Putamen (tissue), 1 donor: ENCODE data around the gene DPH2.

Source experiments
- DNase-seq: peaks from one replicate; pipeline ENCODE4 v3.0.0-alpha.2; 2016; ENCODE audit warnings: low spot score

Gene DPH2

DNA sequence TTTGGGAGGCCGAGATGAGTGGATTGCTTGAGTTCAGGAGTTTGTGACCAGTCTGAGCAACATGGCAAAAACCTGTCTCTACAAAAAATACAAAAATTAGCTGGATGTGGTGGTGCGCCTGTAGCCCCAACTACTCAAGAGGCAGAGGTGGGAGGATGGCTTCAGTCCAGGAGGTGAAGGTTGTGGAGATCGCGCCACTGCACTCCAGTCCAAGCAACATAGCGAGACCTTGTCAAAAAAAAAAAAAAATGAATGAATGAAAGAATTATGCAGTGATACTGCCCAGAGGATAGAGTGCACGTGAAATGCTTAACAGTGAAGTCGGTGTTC is 429 bp upstream of the DPH2 start:
- DNase-seq: no peak

DNA sequence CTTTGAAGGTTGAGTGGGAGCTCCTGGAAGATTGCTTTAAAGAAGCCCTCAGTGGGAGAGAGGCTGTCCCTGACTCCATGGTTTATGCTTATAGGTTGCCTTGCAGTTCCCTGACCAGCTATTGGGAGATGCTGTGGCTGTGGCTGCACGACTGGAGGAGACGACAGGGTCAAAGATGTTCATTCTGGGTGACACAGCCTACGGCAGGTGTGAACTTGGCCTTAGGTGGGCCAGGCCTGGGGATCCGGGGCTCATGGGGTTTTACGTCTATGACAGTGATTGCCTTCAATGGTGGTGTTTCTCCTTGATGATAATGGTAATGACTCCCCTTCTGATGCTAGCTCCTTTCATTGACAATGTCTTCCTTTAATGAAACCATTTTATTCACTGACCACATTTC is 692 bp downstream of the DPH2 start:
- no peak for DNase-seq

DNA sequence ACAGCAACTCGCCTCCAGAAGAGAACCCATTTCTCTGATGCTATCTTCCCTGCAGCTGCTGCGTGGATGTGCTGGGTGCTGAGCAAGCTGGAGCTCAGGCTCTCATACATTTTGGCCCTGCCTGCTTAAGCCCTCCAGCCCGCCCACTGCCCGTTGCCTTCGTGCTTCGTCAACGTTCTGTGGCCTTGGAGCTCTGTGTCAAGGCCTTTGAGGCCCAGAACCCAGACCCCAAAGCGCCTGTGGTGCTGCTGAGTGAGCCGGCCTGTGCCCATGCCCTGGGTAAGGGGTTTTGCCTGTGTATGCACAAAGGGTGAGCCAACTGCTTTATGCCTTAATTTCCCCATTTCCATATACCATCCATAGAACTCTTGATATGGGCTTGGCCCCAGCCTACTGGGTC is 1.1 kb downstream of the DPH2 start:
- DNase-seq: no peak

DNA sequence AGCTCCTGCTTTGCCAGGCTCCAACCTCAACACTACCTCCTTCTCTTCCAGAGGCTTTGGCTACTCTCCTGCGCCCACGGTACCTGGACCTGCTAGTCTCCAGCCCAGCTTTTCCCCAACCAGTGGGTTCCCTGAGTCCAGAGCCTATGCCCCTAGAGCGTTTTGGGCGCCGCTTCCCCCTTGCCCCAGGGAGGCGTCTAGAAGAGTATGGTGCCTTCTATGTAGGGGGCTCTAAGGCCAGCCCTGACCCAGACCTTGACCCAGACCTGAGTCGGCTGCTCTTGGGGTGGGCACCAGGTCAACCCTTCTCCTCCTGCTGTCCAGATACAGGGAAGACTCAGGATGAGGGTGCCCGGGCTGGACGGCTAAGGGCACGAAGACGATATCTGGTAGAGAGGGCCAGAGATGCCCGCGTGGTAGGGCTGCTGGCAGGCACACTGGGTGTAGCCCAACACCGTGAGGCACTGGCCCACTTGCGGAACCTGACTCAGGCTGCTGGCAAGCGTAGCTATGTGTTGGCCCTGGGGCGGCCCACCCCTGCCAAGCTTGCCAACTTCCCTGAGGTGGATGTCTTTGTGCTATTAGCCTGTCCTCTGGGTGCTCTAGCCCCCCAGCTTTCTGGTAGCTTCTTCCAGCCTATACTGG is 1.6 kb downstream of the DPH2 start:
- no peak for DNase-seq

DNA sequence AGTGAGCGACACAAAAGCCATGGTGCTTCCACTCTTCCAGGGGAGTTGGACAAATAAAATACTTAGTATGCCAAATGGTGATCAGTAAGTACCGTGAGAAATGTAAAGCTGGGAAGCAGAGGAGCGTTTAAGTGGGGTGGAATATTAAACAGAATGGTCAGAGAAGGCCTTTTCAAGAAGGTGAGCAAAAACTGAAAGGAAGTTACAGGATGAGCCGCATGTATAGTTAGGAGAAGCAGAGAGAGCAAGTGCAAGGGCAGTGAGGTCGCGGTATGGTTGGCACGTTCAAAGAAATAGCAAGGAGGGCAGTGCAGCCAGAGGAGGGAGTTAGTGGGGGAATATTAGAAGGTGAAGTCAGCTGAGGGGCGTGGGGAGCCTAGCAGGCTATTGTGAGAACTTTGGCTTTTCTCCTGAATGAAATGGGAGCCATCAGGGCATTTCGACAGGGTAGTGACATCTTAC is 4.2 kb downstream of the DPH2 start:
- no peak for DNase-seq

DNA sequence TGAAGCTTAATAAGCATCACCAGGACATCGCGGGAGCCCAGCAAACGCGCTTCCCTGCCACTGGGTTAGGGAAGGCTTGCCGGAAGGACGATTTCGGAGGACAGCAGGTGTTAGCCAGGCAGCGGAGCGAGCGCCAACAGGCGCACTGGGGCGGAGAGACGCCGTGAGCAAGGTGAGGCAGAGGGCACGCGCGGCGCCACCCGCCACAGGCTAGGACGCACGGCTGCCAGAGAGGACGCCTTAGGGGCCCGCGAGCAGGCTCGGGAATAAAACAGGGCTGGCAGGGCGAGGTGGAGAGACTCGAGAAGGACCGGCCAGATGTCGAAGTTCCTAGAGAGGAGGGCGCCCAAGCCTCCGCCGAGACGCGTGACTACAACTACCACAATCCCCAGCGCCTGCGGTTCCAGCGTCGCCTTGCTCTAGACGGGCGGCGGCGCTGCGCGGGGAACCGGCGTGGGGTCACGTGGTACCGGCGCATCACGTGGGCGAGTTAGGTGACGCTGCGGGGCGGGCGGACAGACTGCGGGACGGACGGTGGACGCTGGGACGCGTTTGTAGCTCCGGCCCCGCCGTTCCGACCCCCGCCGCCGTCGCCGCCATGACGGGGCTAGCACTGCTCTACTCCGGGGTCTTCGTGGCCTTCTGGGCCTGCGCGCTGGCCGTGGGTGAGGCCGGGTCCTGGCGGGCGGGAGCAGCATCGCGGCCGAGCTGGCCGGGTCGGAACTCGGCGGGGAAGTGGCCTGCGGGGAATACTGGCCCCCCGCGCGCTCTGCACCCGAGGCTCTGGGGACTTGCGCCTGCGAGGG is 4.8 kb downstream of the DPH2 start, which contains the start of gene ATP6V0B:
Gene ATP6V0B (plus strand): TSS at position 518 of the 806 bp plus-strand sequence. CDS start 81 bp downstream, at position 599.
- peak; percentile 96 for DNase-seq

DNA sequence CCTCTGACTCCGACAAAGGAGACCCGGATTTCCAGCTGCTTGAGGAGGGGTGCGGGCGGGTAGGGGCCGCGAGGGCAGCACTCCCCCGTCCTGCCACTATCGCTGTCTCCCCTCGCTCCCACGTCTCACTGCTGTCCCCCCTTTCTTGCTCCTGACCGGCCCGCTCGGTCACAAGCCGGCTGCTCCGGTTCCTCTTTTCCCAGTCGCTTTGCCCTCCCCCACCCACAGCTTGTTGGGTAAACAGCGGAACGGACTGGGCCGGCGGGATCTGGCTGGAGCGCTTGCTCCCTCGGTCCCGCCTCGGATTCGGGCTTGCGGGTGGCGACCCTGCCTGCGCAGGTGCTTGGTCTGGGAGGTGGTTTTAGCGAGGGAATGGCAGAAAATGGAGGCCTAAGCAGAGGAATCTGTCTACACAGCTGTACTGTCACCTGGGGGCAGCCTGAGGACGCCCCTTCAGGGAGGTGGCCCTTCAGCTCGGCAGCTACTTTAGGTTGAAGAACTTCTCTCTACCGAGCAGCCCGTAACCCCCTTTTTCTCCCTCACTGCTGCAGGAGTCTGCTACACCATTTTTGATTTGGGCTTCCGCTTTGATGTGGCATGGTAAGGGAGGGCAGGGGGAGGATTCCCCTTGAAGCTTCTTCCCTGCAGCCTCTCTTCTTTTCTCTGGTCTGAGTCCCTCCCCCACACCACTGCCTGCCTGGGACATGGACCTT is 5.6 kb downstream of the DPH2 start:
- no peak for DNase-seq

DNA sequence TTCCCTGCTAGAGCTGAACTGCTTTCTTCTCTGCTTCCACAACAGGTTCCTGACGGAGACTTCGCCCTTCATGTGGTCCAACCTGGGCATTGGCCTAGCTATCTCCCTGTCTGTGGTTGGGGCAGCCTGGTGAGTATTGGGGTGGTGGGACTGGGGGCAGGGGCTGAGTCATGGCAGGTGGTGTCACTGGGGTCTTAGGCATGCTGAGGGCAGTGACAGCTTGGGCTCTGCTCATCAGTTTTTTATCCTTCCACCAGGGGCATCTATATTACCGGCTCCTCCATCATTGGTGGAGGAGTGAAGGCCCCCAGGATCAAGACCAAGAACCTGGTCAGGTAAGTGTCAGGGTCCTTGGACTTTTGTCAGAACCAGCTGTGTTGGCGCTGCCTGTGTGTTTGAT is 6.2 kb downstream of the DPH2 start:
- no peak for DNase-seq

DNA sequence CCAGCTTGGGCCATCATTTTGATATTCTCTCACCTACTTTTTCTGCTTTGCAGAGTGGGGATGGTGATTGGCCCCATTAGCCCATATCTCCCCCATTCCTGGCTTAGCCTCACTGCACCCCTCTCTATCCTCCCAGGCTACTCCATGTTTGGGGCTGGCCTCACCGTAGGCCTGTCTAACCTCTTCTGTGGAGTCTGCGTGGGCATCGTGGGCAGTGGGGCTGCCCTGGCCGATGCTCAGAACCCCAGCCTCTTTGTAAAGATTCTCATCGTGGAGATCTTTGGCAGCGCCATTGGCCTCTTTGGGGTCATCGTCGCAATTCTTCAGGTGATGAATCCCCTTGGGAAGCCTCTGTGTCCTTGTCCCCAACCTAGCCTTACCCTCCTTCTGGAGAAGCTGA is 7.1 kb downstream of the DPH2 start:
- no peak for DNase-seq

DNA sequence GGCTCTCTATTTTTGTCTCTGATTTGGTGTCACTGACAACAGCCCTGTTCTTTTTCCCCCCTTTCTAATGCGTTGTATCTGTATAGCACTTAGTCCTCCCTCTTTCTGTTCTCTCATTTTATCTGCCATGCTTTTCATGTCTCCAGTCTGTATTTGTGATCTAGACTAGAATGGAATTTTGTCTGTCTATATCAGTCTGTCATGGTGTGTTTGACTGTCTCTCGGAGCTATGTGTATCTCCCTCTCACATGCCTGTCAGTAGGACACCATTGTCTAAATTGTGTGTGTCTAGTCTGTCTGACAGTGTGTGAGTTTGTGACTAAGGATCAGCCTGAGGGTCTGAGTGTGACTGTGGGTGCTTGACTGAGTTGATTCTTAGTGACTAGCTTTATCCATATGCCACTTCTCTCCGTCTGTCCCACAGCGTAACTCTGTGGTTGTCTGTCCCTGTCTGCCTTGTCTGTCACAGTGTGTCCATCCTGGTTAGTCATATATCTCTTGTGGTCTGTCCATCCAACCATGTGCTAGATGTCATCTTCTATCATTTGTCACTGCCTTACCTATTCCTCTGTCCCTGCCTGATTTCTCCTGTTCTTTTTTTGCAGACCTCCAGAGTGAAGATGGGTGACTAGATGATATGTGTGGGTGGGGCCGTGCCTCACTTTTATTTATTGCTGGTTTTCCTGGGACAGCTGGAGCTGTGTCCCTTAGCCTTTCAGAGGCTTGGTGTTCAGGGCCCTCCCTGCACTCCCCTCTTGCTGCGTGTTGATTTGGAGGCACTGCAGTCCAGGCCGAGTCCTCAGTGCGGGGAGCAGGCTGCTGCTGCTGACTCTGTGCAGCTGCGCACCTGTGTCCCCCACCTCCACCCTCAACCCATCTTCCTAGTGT is 7.8 kb downstream of the DPH2 start:
- DNase-seq: no peak

DNA sequence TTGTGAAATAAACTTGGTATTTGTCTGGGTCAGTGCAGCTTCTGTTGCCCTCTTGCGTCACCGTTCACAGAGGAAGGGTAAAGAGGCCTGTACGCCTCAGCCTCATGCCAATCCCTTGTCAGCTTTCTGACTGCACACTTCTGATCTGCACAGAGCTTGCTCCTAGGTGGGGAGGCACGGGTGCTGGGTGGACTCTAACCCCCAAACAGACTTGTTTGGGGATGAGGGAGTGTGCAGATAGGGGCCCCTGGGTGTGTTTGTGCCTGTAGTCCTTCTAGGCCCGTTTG is 8.4 kb downstream of the DPH2 start:
- DNase-seq: no peak

DNA sequence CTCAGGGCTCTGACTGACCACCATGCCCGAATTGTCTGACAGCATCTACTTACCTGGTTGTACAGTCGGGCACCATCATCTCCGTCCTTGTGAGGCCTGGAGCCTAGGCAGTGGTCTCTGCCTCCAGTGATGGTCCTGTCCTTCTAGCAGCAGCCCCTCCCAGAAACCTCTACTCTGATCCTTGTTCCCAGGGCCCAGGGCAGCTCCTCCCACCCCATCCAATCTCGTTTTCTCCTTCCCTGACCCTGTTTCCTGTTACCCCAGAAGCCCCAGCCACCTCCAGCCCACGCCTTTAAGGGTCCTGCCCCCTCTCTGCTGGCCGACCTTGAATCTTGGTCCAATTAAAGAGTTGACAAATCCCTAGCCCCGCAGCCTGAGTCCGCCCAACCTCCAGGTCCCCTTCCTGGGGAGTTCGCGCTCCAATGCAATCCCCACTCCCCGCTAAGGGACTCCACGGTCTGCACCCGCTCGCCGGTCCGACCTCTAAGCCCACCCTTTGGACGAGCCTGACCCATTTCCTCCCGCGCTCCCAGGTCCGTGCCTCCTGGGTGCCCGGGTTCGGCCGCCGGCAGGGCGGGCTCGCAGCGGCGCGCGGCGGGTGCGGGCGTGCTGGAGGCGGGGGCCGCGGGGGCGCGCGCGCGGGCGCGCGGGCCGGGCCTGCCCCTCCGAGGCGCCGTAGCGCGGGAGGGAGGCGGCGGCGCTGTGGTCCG is 8.9 kb downstream of the DPH2 start, which contains the start of gene B4GALT2:
Gene B4GALT2 (plus strand): TSS at position 660 of the 710 bp plus-strand sequence. CDS start 1,951 bp downstream, outside the sequence.
- DNase-seq: peak; percentile 53

DNA sequence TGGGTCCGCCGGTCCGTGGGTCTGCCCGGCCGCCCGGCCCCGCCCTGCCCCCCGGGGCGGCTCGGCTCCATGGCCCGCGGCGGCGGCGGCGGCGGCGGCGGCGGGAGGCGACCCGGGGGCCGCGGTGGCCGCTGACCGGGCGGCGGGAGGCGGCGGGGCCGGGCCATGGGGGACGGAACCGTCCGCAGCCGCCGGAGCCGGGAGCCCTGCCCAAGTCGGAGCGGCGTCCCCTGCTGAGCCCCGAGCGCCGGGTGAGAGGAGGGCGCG is 9.4 kb downstream of the DPH2 start:
- no peak for DNase-seq

DNA sequence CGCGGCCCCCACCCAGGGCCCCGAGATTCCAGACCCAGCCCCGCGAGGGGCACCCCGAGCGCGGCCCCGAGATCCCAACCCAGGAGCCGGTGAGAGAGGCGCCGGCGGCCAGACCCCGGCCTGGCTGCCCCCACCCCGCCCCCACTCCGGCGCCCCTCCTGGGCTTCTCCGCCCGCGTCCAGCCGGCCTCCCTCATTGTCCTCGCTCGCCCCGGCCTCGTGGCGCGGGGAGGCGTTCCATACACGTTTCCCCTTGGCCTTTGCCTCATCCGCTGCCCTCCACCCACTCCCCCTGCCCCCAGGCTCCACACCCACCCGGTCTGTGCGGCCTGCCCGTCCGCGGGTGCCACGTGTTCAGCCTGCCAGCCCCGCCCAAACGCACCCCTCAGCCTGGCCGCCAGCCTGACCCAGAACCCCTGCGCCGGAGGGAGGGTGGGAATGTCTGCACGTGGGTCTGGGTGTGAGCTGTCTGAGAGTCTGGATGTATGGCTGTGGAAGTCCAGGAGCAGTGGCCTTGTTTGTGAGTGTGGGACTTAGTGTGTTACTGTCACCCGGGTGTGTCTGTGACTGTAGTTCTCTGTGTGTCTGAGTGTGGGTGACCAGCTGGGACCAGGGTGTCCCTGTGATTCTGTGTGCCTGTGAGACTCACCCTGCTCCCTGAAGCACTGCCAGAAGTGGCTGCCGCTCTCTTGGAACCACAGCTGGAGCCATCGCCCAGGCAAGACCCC is 9.9 kb downstream of the DPH2 start:
- no peak for DNase-seq

DNA sequence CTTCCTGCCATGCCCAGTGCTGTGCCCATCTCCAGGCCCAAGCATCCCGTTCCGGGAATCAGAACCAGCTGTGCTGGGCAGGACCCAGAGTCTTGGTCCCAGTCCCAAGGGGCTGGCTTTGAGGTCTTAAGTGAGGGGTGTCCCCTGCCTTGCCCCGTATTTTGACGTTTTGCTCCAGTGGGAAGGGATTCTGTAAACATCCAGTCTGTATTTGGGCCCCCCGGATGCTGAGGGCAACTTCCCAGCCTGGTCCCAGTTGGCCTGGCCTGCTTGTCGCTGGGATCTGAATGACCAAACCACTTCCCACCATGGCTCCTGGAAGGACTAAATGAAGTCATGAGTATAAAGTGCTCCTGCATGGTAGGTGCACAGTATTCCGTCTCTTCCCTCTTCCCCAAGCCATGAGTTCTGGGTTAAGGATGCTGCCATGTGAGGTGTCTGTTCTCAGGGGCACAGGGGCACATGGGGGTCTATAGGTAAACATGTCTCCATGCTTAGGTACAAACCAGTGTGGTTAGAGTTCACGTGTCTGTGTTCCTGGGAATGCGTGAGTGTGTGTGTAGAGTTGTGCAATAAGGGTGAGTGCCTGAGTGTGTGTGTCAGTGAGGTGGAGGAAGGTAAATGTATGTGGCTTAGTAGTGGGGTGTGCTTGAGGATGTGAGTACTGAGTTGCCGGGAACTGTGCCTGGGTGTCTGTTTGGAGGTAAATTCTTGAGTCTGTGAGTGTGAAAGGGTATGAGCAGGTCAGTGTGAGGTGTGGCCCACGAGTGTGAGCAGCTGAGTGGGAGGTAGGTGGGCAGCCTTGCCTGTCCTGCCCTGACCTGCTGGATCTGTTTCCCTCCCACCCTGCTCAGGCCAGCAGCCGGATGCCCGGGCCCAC is 10.7 kb downstream of the DPH2 start:
- DNase-seq: no peak

DNA sequence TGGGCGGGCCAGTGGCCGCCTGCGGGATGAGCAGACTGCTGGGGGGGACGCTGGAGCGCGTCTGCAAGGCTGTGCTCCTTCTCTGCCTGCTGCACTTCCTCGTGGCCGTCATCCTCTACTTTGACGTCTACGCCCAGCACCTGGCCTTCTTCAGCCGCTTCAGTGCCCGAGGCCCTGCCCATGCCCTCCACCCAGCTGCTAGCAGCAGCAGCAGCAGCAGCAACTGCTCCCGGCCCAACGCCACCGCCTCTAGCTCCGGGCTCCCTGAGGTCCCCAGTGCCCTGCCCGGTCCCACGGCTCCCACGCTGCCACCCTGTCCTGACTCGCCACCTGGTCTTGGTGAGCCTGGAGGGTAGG is 11.3 kb downstream of the DPH2 start:
- DNase-seq: no peak

DNA sequence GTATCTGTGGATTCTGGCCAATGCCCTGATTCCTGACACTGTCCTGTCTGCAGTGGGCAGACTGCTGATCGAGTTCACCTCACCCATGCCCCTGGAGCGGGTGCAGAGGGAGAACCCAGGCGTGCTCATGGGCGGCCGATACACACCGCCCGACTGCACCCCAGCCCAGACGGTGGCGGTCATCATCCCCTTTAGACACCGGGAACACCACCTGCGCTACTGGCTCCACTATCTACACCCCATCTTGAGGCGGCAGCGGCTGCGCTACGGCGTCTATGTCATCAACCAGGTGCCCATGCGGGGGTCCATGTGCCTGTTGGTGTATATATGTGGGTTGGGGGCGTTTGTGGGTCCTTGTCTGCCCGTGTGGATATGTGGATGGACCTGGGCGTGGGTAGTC is 11.8 kb downstream of the DPH2 start:
- DNase-seq: no peak

DNA sequence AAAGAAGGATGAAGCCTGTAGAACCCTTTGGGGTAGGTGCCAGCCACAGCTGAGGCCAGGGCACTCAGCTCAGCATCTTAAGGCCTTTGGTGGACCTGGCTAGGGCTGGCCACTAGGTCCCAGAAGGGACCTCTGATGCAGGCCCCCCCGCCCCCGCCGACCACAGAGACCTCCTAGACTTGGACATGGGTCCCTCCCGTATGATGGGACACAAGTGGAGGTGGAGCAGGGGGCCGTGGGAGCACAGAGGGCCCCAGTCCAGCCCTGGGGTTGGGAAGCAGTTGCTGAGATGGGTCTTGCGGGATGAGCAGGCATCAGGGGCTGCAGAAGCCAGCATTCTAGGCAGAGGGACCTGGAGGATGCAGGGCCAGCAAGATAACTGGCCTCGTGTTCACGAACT is 12.4 kb downstream of the DPH2 start:
- no peak for DNase-seq

DNA sequence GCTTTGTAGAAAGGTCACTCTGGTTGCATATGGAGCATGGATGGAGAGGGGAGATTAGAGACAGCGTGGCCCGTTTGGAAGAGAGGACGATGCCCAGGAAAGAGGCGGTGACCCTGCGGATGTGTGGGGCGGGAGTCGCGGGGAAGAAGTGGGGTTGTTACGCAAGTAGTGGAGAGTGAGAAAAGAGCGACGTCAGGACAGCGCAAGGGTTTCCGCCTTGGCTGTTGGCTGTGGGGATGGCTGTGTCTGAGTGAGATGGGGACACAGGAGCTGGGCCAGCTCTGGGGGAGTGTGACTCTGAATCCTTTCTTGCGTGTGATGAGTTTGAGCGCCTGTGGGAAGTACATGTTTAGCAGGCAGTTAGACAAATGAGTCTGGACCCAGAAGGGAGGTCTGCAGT is 13.0 kb downstream of the DPH2 start:
- no peak for DNase-seq

DNA sequence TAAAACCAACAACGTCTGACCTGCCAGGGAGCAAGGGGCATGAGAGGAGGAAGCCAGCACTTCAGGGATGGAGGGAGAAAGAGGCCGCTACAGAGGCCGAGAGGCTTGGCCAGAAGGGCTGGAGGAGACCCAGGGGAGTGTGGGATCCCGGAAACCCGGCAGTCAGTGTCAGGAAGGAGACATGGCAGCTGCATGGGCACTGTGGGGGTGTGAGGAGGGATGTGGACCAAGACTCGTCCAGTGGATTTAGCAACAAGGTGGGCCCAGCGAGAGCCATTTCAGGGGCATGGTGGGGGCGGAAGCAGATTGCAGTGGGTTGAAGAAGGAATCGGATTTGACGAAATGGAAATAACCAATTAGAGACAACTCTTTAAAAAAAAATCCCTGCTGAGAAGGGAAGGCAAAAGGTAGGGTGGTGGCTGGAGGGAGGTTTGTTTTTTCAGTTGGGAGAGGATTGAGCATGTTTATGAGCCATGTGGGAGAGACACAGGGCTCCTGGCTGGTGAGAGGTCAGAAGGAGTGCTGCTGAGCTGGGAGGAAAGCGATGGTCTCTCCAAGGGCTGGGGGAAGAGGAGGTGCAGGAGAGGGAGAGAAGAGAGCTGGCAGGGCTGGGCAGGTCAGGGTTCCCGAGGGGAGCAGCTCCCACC is 13.6 kb downstream of the DPH2 start:
- no peak for DNase-seq
